ENCODE measurements around the gene CPSF3. TPM values are rescaled to one million over a fixed set of nuclear protein-coding genes. Genes with fewer than 3 reads are reported as not detected.

The CPSF3 gene
- polyA plus RNA-seq, 1 experiment: 48.6 TPM

- Histone ChIP-seq H3K27me3 (ENCODE audit: control insufficient read depth, insufficient read depth, low read length) (no peaks in the 10 kb centered on the region), H3K9me3 (ENCODE audit: control insufficient read depth, insufficient read depth, low read length) (no peaks in the 10 kb centered on the region; the same call in 1 of the 2 replicates), H3K27ac (ENCODE audit: low read depth, low read length) (no peak overlapping the region), H3K4me3 (ENCODE audit: low read depth, low read length) (no peak overlapping the region)
- TF ChIP-seq CTCF (IDR thresholded peaks at IDR 0.05; ENCODE audit: low read depth, low read length): no peak
- CTCF ChIA-PET: no interaction called here
- no peak for DNase-seq (ENCODE audit: low read depth, low spot score)
- POLR2A ChIA-PET: no interaction called here
Measured at GRCh38 chr2:9463698-9464034, 40.2 kb downstream of the CPSF3 start.

DNA sequence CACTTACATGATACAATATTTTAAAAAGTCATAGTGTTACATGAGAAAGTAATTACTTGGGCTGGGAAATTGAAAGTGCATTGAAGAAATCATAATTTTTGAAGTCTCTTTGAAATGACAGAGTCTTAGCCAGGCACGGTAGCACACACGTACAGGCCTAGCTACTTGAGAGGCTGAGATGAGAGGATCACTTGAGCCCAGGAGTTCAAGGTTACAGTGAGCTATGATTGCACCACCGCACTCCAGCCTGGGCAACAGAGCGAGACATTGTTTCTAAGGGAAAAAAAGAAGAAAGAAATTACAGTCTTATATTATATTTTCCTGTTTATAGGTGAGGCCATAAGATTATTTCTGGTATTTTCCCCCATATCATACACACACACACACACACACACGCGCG is 41.7 kb downstream of the CPSF3 start:
- Histone ChIP-seq H3K9me3 (ENCODE audit: control insufficient read depth, insufficient read depth, low read length) (no peaks in the 10 kb centered on the region; the same call in 1 of the 2 replicates), H3K27ac (ENCODE audit: low read depth, low read length) (no peak overlapping the region), H3K27me3 (ENCODE audit: control insufficient read depth, insufficient read depth, low read length) (no peaks in the 10 kb centered on the region), H3K4me3 (ENCODE audit: low read depth, low read length) (no peak overlapping the region)
- CTCF ChIA-PET: interaction anchor here (0.7 kb wide), 1 partner anchor 67 kb away, joined by 6 read pairs; no protein-coding TSS in a partner anchor
- TF ChIP-seq CTCF (IDR thresholded peaks at IDR 0.05; ENCODE audit: low read depth, low read length): no peak
- POLR2A ChIA-PET: no interaction called here
- no peak for DNase-seq (ENCODE audit: low read depth, low spot score)

DNA sequence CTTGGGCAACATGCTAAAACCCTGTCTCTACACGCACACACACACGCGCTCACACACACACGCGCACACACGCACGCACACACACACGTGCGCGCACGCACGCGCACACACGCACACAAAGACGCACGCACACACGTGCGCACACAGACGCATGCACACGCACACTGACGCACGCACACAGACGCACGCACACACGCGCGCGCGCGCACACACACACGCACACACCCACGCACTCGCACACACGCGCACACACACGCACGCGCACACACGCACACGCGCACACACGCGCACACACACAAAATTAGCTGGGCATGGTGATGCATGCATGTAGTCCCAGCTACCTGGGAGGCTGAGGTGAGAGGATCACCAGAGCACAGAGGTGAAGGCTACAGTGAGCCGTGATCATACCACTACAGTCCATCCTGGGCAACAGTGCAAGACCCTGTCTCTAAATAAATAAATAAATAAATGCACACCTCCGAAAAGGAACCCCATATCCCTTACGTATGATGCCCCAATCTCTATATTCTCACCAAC is 42.8 kb downstream of the CPSF3 start:
- DNase-seq (ENCODE audit: low read depth, low spot score): no peak
- Histone ChIP-seq H3K9me3 (ENCODE audit: control insufficient read depth, insufficient read depth, low read length) (no peaks in the 10 kb centered on the region; the same call in 1 of the 2 replicates), H3K27ac (ENCODE audit: low read depth, low read length) (no peak overlapping the region), H3K27me3 (ENCODE audit: control insufficient read depth, insufficient read depth, low read length) (no peaks in the 10 kb centered on the region), H3K4me3 (ENCODE audit: low read depth, low read length) (no peak overlapping the region)
- no peak for TF ChIP-seq CTCF (IDR thresholded peaks at IDR 0.05; ENCODE audit: low read depth, low read length)
- ChIA-PET CTCF (no interaction called here), POLR2A (no interaction called here)

GRCh38 chr2:9467687-9468086 is 44.2 kb downstream of the CPSF3 start:
- no peak for TF ChIP-seq CTCF (IDR thresholded peaks at IDR 0.05; ENCODE audit: low read depth, low read length)
- CTCF ChIA-PET: interaction anchor here (0.8 kb wide), 1 partner anchor 563 kb away, joined by 7 read pairs; no protein-coding TSS in a partner anchor

GRCh38 chr2:9471206-9471605 is 47.8 kb downstream of the CPSF3 start:
- no peak for TF ChIP-seq CTCF (IDR thresholded peaks at IDR 0.05; ENCODE audit: low read depth, low read length)
- DNase-seq (ENCODE audit: low read depth, low spot score): no peak
- Histone ChIP-seq H3K4me3 (ENCODE audit: low read depth, low read length) (no peak overlapping the region), H3K9me3 (ENCODE audit: control insufficient read depth, insufficient read depth, low read length) (no peaks in the 10 kb centered on the region; the same call in 1 of the 2 replicates), H3K27me3 (ENCODE audit: control insufficient read depth, insufficient read depth, low read length) (no peaks in the 10 kb centered on the region), H3K27ac (ENCODE audit: low read depth, low read length) (no peak overlapping the region)
- ChIA-PET CTCF (interaction anchor here (0.6 kb wide), 1 partner anchor 334 kb away, joined by 8 read pairs; no protein-coding TSS in a partner anchor), POLR2A (no interaction called here)

More at GRCh38 chr2:9467687-9468086, 44.2 kb downstream of the CPSF3 start:
- DNase-seq (ENCODE audit: low read depth, low spot score): no peak
- no peak overlapping the region for H3K4me3 ChIP-seq (ENCODE audit: low read depth, low read length)
- no peaks in the 10 kb centered on the region; the same call in 1 of the 2 replicates for H3K9me3 ChIP-seq (ENCODE audit: control insufficient read depth, insufficient read depth, low read length)
- no peaks in the 10 kb centered on the region for H3K27me3 ChIP-seq (ENCODE audit: control insufficient read depth, insufficient read depth, low read length)
- POLR2A ChIA-PET: no interaction called here
- H3K27ac ChIP-seq (ENCODE audit: low read depth, low read length): no peak overlapping the region
